ENCODE data around the gene TUBB8.

TUBB8 gene
- 0 reads per million in 3 donors for total RNA-seq

- Histone ChIP-seq H3K27ac (ENCODE audit: insufficient read depth, low read length, poor library complexity, severe bottlenecking) (no peak within 1 kb of the TSS), H3K9me3 (ENCODE audit: control insufficient read depth, low read length) (no peaks in the 10 kb centered on the region), H3K27me3 (replicated peaks; ENCODE audit: control insufficient read depth, insufficient read depth, low read length, poor library complexity, severe bottlenecking) (no peaks in the 10 kb centered on the region), H3K4me3 (ENCODE audit: insufficient read depth, low read depth, low read length, poor library complexity, severe bottlenecking) (no peak within 1 kb of the TSS), H3K4me1 (ENCODE audit: control insufficient read depth, insufficient read depth, low read length, poor library complexity, severe bottlenecking) (no peaks in the 10 kb centered on the region), H3K36me3 (ENCODE audit: control insufficient read depth, insufficient read depth, low read length) (no peaks in the 10 kb centered on the region)
- DNase-seq = no peak
Observed at GRCh38 chr10:48996-49395, at the start of gene TUBB8. TSS of gene TUBB8 (minus strand) at chr10:49296. CDS start at chr10:49238, 58 bp downstream.

DNA sequence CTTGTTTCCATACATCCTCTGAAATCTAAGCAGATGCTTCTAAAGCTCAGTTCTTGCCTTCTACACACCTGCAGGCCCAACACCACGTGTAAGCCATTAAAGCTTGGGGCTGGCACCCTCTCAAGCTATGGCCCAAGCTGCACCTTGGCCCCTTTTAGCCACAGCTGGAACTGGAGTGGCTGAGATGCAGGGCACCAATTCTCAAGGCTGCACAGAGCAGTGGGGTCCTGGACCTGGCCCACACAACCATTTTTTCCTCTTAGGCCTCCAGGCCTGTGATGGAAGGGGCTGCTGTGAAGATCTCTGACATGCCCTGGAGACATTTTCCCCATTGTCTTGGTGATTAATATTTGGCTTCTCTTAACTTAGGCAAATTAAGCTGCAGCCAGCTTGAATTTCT is 47.4 kb upstream of the TUBB8 start:
- Histone ChIP-seq H3K4me3 (ENCODE audit: insufficient read depth, low read depth, low read length, poor library complexity, severe bottlenecking) (no peak overlapping the region), H3K9me3 (ENCODE audit: control insufficient read depth, low read length) (peaks cover 7% of the 10 kb centered on the region), H3K27me3 (replicated peaks; ENCODE audit: control insufficient read depth, insufficient read depth, low read length, poor library complexity, severe bottlenecking) (no peaks in the 10 kb centered on the region), H3K36me3 (ENCODE audit: control insufficient read depth, insufficient read depth, low read length) (no peaks in the 10 kb centered on the region), H3K4me1 (ENCODE audit: control insufficient read depth, insufficient read depth, low read length, poor library complexity, severe bottlenecking) (no peaks in the 10 kb centered on the region), H3K27ac (ENCODE audit: insufficient read depth, low read length, poor library complexity, severe bottlenecking) (no peak overlapping the region)
- DNase-seq = no peak

GRCh38 chr10:95356-96115 is 46.4 kb upstream of the TUBB8 start:
- DNase-seq = no peak
- H3K9me3 ChIP-seq (ENCODE audit: control insufficient read depth, low read length) = peaks cover 7% of the 10 kb centered on the region
- no peak overlapping the region for H3K4me3 ChIP-seq (ENCODE audit: insufficient read depth, low read depth, low read length, poor library complexity, severe bottlenecking)

GRCh38 chr10:94613-95012 is 45.5 kb upstream of the TUBB8 start:
- Histone ChIP-seq H3K4me3 (ENCODE audit: insufficient read depth, low read depth, low read length, poor library complexity, severe bottlenecking) (no peak overlapping the region), H3K36me3 (ENCODE audit: control insufficient read depth, insufficient read depth, low read length) (no peaks in the 10 kb centered on the region), H3K9me3 (ENCODE audit: control insufficient read depth, low read length) (peaks cover 7% of the 10 kb centered on the region), H3K4me1 (ENCODE audit: control insufficient read depth, insufficient read depth, low read length, poor library complexity, severe bottlenecking) (no peaks in the 10 kb centered on the region), H3K27me3 (replicated peaks; ENCODE audit: control insufficient read depth, insufficient read depth, low read length, poor library complexity, severe bottlenecking) (no peaks in the 10 kb centered on the region), H3K27ac (ENCODE audit: insufficient read depth, low read length, poor library complexity, severe bottlenecking) (no peak overlapping the region)
- DNase-seq = no peak

More at GRCh38 chr10:95356-96115, 46.4 kb upstream of the TUBB8 start:
- no peaks in the 10 kb centered on the region for H3K4me1 ChIP-seq (ENCODE audit: control insufficient read depth, insufficient read depth, low read length, poor library complexity, severe bottlenecking)
- no peak overlapping the region for H3K27ac ChIP-seq (ENCODE audit: insufficient read depth, low read length, poor library complexity, severe bottlenecking)
- no peaks in the 10 kb centered on the region for H3K27me3 ChIP-seq (replicated peaks; ENCODE audit: control insufficient read depth, insufficient read depth, low read length, poor library complexity, severe bottlenecking)
- no peaks in the 10 kb centered on the region for H3K36me3 ChIP-seq (ENCODE audit: control insufficient read depth, insufficient read depth, low read length)

DNA sequence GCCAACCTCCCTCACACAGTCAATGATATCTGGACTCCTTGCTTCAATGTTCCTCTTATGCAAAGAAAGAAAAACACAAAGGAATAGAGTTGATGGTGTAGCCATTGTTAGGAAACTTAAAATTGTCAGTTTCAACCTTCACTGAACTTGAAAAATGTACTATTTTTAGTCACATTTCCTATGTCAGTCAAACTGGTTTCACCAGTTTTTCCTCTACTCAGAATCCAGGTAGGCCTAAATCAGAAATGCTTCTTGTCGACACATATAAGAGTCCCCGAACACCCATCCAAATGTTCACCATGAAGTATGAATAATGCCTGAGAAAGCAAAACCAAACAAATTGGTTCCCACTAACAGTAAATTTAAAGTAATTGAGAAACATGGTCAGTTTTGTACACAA is 43.8 kb upstream of the TUBB8 start:
- peaks cover 7% of the 10 kb centered on the region for H3K9me3 ChIP-seq (ENCODE audit: control insufficient read depth, low read length)

GRCh38 chr10:92153-92552 is 43.1 kb upstream of the TUBB8 start:
- Histone ChIP-seq H3K36me3 (ENCODE audit: control insufficient read depth, insufficient read depth, low read length) (no peaks in the 10 kb centered on the region), H3K4me1 (ENCODE audit: control insufficient read depth, insufficient read depth, low read length, poor library complexity, severe bottlenecking) (no peaks in the 10 kb centered on the region), H3K27ac (ENCODE audit: insufficient read depth, low read length, poor library complexity, severe bottlenecking) (no peak overlapping the region), H3K27me3 (replicated peaks; ENCODE audit: control insufficient read depth, insufficient read depth, low read length, poor library complexity, severe bottlenecking) (no peaks in the 10 kb centered on the region), H3K9me3 (ENCODE audit: control insufficient read depth, low read length) (peaks cover 7% of the 10 kb centered on the region), H3K4me3 (ENCODE audit: insufficient read depth, low read depth, low read length, poor library complexity, severe bottlenecking) (no peak overlapping the region)
- DNase-seq = no peak

More for the DNA sequence above, 43.8 kb upstream of the TUBB8 start:
- Histone ChIP-seq H3K27me3 (replicated peaks; ENCODE audit: control insufficient read depth, insufficient read depth, low read length, poor library complexity, severe bottlenecking) (no peaks in the 10 kb centered on the region), H3K4me3 (ENCODE audit: insufficient read depth, low read depth, low read length, poor library complexity, severe bottlenecking) (no peak overlapping the region), H3K36me3 (ENCODE audit: control insufficient read depth, insufficient read depth, low read length) (no peaks in the 10 kb centered on the region), H3K4me1 (ENCODE audit: control insufficient read depth, insufficient read depth, low read length, poor library complexity, severe bottlenecking) (no peaks in the 10 kb centered on the region), H3K27ac (ENCODE audit: insufficient read depth, low read length, poor library complexity, severe bottlenecking) (no peak overlapping the region)
- DNase-seq = no peak

DNA sequence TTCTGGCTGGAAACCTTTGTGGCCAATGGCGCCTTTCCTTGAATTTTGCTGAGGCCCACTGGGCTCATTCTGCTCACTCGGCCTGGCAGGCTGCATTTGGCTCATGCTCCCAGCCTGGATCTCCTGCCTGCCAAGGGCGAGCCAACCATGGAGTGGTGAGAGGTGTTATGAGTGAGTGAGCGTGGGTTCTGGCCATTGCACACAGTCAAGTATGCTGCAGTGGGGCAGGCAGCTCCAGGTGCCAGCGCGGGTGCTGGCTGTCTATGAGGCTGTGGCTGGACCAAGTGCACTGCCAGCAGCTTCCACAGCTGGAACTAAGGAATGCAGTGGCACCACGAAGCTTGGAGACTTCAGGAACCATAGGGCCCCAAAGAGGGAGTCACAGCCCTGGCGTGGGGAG is 42.2 kb upstream of the TUBB8 start:
- peaks cover 7% of the 10 kb centered on the region for H3K9me3 ChIP-seq (ENCODE audit: control insufficient read depth, low read length)
- no peak for DNase-seq
- no peak overlapping the region for H3K4me3 ChIP-seq (ENCODE audit: insufficient read depth, low read depth, low read length, poor library complexity, severe bottlenecking)
- H3K27me3 ChIP-seq (replicated peaks; ENCODE audit: control insufficient read depth, insufficient read depth, low read length, poor library complexity, severe bottlenecking) = no peaks in the 10 kb centered on the region
- H3K4me1 ChIP-seq (ENCODE audit: control insufficient read depth, insufficient read depth, low read length, poor library complexity, severe bottlenecking) = no peaks in the 10 kb centered on the region
- no peaks in the 10 kb centered on the region for H3K36me3 ChIP-seq (ENCODE audit: control insufficient read depth, insufficient read depth, low read length)
- no peak overlapping the region for H3K27ac ChIP-seq (ENCODE audit: insufficient read depth, low read length, poor library complexity, severe bottlenecking)

- H3K4me3 ChIP-seq (ENCODE audit: insufficient read depth, low read depth, low read length, poor library complexity, severe bottlenecking) = no peak overlapping the region
- no peak overlapping the region for H3K27ac ChIP-seq (ENCODE audit: insufficient read depth, low read length, poor library complexity, severe bottlenecking)
- H3K4me1 ChIP-seq (ENCODE audit: control insufficient read depth, insufficient read depth, low read length, poor library complexity, severe bottlenecking) = no peaks in the 10 kb centered on the region
- no peaks in the 10 kb centered on the region for H3K27me3 ChIP-seq (replicated peaks; ENCODE audit: control insufficient read depth, insufficient read depth, low read length, poor library complexity, severe bottlenecking)
- H3K36me3 ChIP-seq (ENCODE audit: control insufficient read depth, insufficient read depth, low read length) = no peaks in the 10 kb centered on the region
- no peak for DNase-seq
- H3K9me3 ChIP-seq (ENCODE audit: control insufficient read depth, low read length) = no peaks in the 10 kb centered on the region
Observed at GRCh38 chr10:90161-90560, 41.1 kb upstream of the TUBB8 start.

DNA sequence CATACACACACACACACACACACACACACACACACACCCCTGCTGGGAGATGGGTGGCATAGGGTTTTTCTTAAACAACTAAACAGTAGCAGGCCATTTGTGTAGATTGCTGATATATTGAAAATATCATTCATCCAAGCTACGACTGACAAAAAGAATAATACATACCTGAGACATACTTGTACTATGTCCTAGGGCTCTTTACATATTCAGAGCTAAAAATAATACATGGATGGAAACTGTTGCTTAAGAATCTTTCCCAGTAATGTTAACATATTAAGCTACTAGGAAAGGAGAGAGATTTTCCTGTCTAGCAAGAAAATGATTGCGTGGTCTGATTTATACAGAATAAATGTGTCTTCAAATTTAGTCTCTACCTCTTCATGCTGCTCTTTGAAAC is 40.2 kb upstream of the TUBB8 start:
- Histone ChIP-seq H3K9me3 (ENCODE audit: control insufficient read depth, low read length) (no peaks in the 10 kb centered on the region), H3K4me1 (ENCODE audit: control insufficient read depth, insufficient read depth, low read length, poor library complexity, severe bottlenecking) (no peaks in the 10 kb centered on the region), H3K4me3 (ENCODE audit: insufficient read depth, low read depth, low read length, poor library complexity, severe bottlenecking) (no peak overlapping the region), H3K27me3 (replicated peaks; ENCODE audit: control insufficient read depth, insufficient read depth, low read length, poor library complexity, severe bottlenecking) (no peaks in the 10 kb centered on the region), H3K36me3 (ENCODE audit: control insufficient read depth, insufficient read depth, low read length) (no peaks in the 10 kb centered on the region), H3K27ac (ENCODE audit: insufficient read depth, low read length, poor library complexity, severe bottlenecking) (no peak overlapping the region)
- no peak for DNase-seq

- H3K4me1 ChIP-seq (ENCODE audit: control insufficient read depth, insufficient read depth, low read length, poor library complexity, severe bottlenecking) = no peaks in the 10 kb centered on the region
- no peaks in the 10 kb centered on the region for H3K27me3 ChIP-seq (replicated peaks; ENCODE audit: control insufficient read depth, insufficient read depth, low read length, poor library complexity, severe bottlenecking)
- no peaks in the 10 kb centered on the region for H3K9me3 ChIP-seq (ENCODE audit: control insufficient read depth, low read length)
- H3K4me3 ChIP-seq (ENCODE audit: insufficient read depth, low read depth, low read length, poor library complexity, severe bottlenecking) = no peak overlapping the region
- no peak for DNase-seq
- H3K36me3 ChIP-seq (ENCODE audit: control insufficient read depth, insufficient read depth, low read length) = no peaks in the 10 kb centered on the region
- no peak overlapping the region for H3K27ac ChIP-seq (ENCODE audit: insufficient read depth, low read length, poor library complexity, severe bottlenecking)
Observed at GRCh38 chr10:88253-88652, 39.2 kb upstream of the TUBB8 start.

Data from effector memory CD4-positive, alpha-beta T cell (primary cell).